Fibroblast of skin of right quadriceps (primary cell): ENCODE results near the gene CAPN11.
"Not testable (repeated sequence)": the region's sequence is repeated elsewhere in the genome, so short reads cannot be mapped to it uniquely, and the experiment has no call there.

Experiments used
- DNase-seq: peaks from one replicate; pipeline ENCODE4 v3.0.0-alpha.2; 2013

Gene CAPN11

DNA sequence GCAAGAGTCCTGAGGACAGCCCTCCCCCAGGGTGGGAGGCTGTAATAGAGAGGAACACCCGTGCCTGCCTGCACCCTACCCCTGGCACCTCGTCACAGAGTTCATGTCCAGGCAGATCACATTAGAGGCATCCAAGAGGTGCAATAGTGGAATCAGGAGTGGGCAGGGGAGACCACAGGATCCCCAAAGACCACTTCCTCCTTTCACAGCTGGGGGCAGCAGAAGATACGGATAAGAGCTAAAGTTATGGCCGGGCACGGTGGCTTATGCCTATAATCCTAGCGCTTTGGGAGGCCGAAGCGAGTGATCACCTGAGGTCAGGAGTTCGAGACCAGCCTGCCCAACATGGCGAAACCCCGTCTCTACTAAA, 1.5 kb upstream of the CAPN11 start:
- DNase-seq: no peak

DNA sequence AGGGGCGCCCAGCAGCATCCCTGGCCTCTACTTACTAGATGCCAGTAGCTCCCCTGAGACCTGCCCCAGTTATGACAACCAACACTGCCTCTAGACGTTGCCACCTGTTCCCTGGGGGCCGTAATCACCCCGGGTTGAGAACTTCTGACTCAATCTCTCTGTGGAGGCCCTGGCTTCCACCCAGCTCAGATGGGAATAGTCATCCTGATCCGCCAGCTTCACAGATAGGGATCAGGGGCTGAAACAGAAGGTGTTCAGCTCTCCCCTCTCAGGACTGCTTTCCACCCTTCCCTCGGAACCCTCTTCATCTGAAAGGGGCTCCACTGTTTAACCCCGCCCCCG, 3.3 kb downstream of the CAPN11 start:
- peak; percentile 32 for DNase-seq

DNA sequence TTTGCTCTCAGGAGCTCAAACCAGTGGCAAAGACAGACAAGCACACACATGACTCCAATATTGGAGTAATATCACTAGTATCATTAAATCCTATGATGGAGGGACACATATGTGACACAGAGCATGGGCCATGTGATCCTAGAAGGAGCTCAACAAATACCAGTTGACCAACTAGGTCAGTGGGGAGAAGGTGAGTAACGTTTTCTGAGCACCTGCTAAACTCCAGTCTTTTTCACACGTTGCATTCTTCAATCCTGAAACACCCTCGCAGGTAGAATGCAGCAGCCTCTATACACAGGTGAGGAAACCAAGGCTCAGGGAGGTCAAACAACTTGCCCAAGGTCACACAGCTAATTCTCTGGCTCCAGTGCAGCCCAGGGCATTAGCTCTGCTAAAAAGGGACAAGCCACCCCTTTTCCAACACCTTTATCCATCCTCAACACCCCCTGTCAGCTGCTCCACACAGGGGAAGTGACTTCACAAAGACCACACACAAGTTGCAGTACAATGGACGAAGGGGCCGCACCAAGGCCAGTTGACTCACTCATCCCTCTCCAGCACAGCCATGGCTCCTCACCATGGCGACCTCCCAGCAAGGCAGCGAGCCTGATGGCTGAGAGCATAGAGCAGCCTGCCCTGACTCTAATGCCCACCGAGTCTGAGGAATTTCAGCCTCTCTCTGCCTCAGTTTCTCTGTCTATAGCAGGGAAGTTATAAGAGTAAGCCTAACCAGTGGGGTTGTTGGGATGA, 4.4 kb downstream of the CAPN11 start:
- no peak for DNase-seq

DNA sequence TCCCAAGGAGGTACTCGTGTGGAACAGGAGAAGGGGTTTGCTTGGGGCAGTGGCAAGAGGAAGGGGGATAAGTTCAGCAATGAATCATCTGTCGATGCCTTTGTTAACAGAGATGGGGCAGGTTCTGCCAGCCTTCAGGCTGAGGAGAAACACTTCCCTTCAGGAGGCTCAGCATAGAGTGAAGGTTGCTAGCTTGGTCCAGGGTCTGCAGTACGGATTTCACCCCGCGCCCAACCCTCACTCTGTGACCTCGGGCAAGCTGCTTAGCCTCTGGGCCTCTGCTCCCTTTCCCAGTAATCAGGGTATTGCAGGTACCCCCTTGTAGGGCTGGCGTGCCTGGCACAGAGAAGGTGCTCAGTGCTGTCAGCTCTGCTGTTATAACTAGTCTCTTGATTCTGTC, 7.5 kb downstream of the CAPN11 start:
- no peak for DNase-seq

DNA sequence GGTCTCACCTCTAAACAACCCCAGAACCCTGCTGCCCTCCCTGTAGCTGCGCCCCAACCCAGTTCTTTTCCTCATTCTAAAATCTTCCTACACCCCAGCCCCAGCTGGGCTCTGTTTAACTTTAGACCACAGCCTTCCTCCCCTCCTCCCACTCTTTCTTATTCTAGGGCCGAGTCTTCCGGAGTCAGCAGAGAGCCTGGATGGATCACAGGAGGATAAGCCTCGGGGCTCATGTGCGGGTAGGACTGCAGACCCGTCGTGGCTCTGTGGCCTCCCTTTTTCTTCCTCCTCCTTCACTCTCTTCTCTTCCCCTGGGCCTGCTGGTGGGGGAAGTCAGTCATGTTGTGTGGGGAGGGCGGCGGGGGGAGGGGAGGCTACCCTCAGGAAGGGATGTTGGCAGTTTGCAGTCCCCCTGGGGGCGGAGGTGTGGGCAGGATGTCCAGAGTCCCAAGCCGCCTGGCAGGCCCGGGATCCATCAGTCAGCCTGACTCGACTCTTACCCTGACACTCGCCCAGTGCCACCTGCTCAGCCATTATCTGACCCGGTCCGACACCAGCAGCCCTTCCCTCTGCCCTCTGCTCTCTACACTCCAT, 8.1 kb downstream of the CAPN11 start:
- no peak for DNase-seq

DNA sequence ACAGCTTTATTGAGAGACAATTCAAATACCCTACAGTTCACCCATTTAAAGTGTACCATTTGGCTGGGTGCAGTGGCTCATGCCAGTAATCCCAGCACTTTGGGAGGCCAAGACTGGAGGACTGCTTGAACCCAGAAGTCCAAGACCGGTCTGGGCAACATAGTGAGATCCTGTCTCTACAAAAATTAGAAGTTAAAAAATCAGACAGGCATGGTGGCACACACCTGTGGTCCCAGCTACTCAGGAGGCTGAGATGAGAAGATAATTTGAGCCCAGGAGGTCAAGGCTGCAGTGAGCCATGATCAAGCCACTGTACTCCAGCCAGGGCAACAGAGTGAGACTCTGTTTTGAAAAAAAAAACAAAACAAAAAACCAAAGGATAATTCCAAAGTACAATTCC, 8.9 kb downstream of the CAPN11 start:
- DNase-seq: no peak

DNA sequence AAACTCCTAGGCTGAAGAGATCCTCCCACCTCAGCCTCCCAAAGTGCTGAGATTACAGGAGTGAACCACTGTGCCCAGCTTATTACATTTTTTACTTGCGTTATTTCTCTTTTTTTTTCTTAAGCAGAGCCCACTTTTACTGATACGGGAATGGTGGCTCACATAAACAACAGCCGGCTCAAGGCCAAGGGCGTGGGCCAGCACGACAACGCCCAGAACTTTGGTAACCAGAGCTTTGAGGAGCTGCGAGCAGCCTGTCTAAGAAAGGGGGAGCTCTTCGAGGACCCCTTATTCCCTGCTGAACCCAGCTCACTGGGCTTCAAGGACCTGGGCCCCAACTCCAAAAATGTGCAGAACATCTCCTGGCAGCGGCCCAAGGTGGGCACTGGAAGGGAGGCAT, 10.5 kb downstream of the CAPN11 start:
- DNase-seq: no peak

DNA sequence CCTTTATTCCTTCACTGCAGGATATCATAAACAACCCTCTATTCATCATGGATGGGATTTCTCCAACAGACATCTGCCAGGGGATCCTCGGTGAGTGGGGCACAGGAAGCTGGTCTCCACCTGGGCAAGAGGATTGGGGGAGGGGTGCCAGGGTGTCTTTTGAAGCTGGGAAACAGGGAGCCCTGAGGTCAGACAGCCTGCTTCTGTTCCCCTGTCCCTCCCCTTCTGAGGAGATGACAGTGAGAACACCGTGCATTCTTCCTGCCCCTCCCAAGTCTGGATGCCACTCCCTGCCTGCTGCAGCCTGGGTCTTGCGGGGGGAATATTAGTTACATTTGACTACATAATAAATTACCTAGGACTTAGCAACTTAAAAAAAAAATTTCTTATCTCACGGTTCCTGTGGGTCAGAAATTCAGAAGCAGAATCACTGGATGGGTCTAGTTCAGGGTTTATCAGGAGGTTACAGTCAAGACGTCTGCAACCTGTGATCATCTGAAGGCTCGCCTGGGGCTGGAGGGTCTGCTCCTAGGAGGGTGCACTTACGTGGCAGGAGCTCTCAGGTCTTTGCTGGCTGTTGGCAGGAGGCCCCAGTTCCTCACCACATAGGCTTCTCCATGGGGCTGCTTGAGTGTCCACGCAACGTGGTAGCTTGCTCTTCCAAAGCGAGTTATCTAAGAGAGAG, 11.4 kb downstream of the CAPN11 start:
- no peak for DNase-seq

DNA sequence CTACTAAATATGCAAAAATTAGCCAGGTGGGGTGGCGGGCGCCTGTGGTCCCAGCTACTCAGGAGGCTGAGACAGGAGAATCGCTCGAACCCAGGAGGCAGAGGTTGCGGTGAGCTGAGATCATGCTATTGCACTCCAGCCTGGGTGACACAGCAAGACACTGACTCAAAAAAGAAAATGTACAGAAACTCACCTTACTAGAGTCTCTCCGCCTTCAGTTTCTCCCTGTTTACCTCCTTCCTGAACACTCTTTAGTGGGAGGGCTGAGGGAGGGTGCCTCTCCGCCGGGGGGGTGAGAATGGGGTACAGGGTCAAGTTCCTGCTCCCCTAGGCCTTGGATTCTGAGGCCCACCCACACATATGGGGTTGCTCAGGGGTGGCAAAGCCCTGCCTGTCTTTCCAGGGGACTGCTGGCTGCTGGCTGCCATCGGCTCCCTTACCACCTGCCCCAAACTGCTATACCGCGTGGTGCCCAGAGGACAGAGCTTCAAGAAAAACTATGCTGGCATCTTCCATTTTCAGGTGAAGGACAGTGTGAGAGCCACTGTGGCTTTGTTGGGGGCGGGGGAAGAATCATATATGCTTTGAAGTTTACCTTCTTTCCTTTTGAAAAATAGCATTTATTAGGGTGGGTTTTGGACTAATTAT, 13.4 kb downstream of the CAPN11 start:
- no peak for DNase-seq

DNA sequence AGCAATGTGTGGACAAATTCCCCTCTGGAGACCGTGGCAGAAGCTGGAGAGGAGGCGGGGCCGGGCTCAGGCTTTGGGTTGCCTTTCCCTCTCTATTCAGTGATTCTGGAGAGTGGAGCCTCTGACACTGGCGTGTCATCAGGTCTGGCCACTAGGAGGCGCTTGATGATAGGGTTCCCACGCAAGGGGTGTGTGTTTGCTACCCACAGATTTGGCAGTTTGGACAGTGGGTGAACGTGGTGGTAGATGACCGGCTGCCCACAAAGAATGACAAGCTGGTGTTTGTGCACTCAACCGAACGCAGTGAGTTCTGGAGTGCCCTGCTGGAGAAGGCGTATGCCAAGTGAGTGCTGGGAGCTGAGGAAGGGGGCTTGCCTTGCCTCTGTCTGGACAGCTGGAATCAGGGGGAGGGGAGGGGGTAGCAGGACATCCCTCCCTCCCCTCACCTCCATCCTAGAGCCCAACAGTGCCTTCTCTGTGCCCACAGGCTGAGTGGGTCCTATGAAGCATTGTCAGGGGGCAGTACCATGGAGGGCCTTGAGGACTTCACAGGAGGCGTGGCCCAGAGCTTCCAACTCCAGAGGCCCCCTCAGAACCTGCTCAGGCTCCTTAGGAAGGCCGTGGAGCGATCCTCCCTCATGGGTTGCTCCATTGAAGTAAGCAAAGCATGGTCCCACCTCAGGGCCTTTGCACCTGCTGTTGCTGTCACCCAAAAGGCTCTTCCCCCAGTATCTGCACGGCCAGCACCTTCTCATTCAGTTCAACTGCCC, 14.3 kb downstream of the CAPN11 start:
- peak; percentile 57 for DNase-seq

DNA sequence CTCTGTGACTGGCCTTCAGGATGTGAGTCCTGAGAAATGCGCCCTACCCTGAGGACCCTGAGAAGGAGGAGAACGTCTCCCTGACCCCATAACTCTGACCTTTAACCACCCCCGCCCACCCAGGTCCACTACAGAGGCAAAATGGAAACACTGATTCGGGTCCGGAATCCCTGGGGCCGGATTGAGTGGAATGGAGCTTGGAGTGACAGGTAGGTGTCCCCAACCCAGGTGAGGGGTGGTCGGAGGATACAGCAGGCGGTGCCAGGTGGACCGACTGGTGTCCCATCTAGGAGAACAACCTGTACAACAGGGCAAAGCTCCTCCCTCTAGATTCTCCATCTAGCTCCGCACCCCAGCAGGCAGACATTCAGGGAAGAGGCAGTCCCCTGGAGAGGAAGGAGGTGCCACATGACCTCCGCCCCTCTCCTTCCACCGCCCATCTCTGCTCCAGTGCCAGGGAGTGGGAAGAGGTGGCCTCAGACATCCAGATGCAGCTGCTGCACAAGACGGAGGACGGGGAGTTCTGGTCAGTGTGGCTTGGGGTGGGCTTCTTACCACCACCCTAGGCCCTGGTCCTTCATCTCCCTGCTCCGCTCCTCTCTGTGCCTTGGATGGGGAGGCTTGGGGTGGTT, 17.6 kb downstream of the CAPN11 start:
- DNase-seq: no peak

DNA sequence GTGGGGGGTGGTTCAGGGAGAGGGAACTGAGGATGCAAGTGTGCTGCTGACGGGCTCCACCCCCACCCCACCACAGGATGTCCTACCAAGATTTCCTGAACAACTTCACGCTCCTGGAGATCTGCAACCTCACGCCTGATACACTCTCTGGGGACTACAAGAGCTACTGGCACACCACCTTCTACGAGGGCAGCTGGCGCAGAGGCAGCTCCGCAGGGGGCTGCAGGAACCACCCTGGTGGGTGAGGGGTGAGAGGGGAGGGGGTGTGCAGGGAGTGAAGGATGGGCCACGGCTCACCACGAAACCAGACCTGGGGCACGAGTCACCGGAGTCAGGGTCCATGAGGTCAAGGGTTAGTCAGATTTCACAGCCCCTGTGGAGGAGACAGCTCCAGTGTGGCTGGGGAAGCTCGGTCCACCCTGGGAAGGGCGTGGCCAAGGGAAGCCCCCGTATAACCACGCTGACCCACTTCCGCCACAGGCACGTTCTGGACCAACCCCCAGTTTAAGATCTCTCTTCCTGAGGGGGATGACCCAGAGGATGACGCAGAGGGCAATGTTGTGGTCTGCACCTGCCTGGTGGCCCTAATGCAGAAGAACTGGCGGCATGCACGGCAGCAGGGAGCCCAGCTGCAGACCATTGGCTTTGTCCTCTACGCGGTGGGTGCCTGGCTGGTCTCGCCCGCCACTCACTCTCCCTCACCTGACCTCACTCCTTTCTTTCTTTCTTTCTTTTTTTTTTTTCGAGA, 18.3 kb downstream of the CAPN11 start:
- no peak for DNase-seq

DNA sequence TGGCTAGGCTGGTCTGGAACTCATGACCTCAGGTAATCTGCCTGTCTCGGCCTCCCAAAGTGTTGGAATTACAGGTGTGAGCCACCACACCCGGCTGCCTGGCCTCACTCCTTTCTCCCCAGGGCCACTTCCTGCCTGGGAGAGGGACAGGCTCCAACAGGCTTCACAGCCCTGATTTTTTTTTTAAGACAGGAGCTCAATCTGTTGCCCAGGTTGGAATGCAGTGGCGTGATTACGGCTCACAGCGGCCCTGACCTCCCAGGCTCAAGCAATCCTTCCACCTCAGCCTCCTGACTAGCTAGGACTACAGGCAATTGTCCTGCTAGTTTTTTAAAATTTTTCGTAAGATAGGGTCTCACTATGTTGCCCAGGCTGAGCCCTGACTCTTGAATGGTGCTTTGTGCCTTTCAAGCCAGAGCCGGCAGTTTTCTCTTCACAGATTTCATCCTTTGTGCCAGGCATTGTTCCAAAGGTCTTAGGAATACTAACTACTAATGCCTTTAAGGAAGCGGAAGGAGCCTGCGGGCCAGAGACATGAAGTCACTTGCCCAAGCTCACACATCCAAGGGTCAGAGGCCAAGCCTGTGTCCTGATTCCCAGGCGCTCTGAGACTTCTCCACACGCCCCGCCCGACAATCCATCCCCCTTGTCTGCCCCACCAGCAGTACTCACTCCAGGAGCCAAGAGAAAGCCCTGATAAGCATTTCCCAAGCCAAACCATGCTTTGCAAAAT, 19.2 kb downstream of the CAPN11 start:
- peak; percentile 26 for DNase-seq

DNA sequence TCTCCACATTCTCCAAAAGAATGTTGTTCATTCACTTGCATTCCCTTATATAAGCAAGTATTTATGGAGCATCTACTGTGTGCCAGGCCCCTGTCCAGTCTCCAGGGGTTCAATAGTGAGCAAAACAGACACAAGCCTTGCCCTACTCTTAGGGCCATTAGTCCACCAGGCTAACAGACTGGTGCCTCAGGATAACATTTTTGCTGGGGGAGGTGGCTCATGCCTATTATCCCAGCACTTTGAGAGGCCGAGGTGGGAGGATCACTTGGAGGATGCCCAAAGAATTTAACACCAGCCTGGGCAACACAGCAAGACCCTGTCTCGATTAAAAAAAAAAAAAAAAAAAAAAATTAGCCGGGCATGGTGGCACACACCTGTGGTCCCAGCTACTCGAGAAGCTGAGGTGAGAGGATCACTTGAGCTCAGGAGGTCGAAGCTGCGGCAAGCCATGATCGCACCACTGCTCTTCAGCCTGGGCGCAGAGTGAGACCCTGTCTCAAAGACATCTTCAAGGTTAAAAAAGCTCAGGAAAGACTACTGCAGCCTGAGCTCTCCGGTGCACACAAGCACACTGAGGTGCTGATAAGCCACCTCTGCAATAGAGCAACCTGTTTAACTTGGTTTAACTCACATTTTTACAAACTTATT, 19.9 kb downstream of the CAPN11 start:
- no peak for DNase-seq

DNA sequence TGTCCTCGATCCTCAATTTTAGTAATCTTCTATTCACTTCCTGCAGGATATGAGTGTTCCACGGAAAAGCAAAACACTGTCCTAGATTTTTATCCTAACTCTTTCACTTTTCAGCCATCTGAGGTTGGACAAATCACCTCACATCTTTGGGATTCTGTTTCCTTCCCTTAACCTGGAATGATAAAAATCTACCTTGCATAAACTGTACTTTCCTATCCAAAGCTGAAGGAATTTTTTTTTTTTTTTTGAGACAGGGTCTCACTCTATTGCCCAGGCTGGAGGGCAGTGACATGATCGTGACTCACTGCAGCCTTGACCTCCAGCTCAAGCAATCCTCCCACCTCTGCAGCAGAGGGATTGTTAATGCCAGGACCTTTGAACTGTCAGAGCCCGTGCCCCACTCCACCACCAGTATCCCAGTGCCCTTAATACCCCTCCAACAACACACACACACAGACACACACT, 20.5 kb downstream of the CAPN11 start:
- no peak for DNase-seq

DNA sequence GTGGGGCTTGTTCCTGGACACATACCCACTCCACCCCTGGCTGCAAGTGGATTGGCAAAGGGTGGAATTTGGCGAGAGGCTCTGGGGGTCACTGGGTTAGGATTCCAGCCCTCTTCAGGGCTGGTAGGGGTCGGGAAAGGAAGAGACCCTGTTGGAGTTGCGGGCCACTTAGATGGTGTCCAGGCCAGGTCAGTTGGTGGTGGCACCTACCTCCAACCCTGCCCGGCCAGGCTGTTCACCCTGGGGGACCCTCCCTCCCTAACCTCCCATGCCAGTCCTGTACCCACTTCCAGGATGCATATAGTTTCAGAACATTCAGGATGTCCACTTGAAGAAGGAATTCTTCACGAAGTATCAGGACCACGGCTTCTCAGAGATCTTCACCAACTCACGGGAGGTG, 21.0 kb downstream of the CAPN11 start:
- no peak for DNase-seq

DNA sequence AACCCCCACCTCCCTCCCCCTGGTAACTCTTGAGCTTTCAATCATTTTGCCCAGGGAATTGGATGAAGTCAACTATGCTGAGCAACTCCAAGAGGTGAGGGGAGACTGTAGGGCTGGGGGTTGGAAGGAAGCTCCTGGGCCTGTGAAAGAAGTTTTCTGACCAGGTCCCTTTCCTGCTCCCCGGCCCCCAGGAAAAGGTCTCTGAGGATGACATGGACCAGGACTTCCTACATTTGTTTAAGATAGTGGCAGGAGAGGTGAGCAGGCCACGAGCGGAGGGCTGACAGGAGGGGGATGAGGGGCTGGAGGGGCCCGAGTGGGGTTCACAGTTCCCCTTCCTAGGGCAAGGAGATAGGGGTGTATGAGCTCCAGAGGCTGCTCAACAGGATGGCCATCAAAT, 21.8 kb downstream of the CAPN11 start:
- no peak for DNase-seq

DNA sequence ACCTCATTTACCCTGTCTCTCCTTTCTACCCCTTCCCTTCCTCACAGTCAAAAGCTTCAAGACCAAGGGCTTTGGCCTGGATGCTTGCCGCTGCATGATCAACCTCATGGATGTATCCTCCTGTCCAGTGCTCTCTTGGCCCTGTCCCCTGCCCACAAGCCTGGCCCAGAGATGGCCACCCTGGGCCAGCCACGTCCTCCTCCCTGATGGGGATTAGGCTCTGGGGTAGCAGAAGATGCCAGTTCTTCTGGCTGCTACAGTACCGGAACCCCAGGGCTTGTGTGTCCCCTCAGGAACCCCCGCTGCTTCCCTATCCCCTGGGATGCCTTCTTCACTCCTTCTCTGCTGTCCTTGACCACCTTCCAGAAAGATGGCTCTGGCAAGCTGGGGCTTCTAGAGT, 22.3 kb downstream of the CAPN11 start:
- no peak for DNase-seq

DNA sequence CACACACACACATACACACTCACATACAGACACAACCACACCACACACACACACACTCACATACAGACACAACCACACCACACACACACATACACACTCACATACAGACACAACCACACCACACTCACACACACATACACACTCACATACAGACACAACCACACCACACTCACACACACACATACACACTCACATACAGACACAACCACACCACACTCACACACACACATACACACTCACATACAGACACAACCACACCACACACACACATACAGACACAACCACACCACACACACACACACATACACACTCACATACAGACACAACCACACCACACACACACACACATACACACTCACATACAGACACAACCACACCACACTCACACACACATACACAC, 23.2 kb downstream of the CAPN11 start:
- not testable (repeated sequence) for DNase-seq

DNA sequence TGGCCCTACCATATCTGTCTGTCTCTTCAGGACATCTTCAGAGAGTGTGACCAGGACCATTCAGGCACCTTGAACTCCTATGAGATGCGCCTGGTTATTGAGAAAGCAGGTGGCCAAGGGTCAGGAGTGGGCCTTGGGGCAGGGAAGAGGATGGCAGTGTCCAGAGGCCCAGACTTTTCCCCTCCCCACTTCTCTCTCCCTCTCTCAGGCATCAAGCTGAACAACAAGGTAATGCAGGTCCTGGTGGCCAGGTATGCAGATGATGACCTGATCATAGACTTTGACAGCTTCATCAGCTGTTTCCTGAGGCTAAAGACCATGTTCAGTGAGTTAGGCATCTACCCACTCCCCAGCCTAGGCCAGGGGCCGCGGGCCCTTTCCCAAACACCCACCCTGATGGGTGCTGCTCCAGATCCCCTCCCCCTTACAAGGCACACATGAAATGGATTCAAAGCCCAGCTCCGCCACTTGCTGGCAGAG, 24.3 kb downstream of the CAPN11 start:
- DNase-seq: no peak
